Inferior parietal cortex (tissue), 1 donor: ENCODE measurements around the gene MRPS21.

Source experiments
- DNase-seq: peaks from one replicate; pipeline ENCODE4 v3.0.0-alpha.2; 2016; ENCODE audit errors: extremely low spot score

The MRPS21 gene

GRCh38 chr1:150293433-150294253 lies at the start of gene MRPS21:
Gene MRPS21, plus strand, starts transcription at chr1:150293861. Its CDS starts 506 bp downstream, at chr1:150294367.
- peak; percentile 97 for DNase-seq

GRCh38 chr1:150249936-150250335 lies 43.7 kb upstream of the MRPS21 start:
- DNase-seq, result no peak

GRCh38 chr1:150256198-150256553 lies 37.5 kb upstream of the MRPS21 start:
- DNase-seq, result no peak

- peak; percentile 49 for DNase-seq
Observed at GRCh38 chr1:150256554-150257341, 36.9 kb upstream of the MRPS21 start.

- peak; percentile 30 for DNase-seq
Observed at GRCh38 chr1:150257624-150258585, 35.8 kb upstream of the MRPS21 start, which contains the start of gene CA14. Gene CA14, plus strand, starts transcription at chr1:150257774. Its CDS starts 355 bp downstream, at chr1:150258129.

GRCh38 chr1:150259217-150259616 lies 34.4 kb upstream of the MRPS21 start:
- no peak for DNase-seq

- no peak for DNase-seq
Observed at GRCh38 chr1:150259758-150260669, 33.6 kb upstream of the MRPS21 start.

GRCh38 chr1:150261367-150261766 lies 32.3 kb upstream of the MRPS21 start:
- DNase-seq, result no peak

GRCh38 chr1:150262388-150263320 lies 31.0 kb upstream of the MRPS21 start:
- DNase-seq, result no peak

- no peak for DNase-seq
Observed at GRCh38 chr1:150263549-150263948, 30.1 kb upstream of the MRPS21 start.

- DNase-seq, result no peak
Observed at GRCh38 chr1:150267896-150268295, 25.8 kb upstream of the MRPS21 start.

GRCh38 chr1:150268340-150268704 lies 25.3 kb upstream of the MRPS21 start:
- DNase-seq, result no peak

GRCh38 chr1:150268705-150269403 lies 24.8 kb upstream of the MRPS21 start, which contains the start of gene APH1A:
Gene APH1A, minus strand, starts transcription at chr1:150269016. Its CDS starts 206 bp downstream, at chr1:150268810.
- peak; percentile 95 for DNase-seq

GRCh38 chr1:150269451-150269850 lies 24.2 kb upstream of the MRPS21 start:
- no peak for DNase-seq

- no peak for DNase-seq
Observed at GRCh38 chr1:150271291-150271959, 22.2 kb upstream of the MRPS21 start.

- DNase-seq, result no peak
Observed at GRCh38 chr1:150273311-150273710, 20.4 kb upstream of the MRPS21 start.

- no peak for DNase-seq
Observed at GRCh38 chr1:150280138-150280707, 13.4 kb upstream of the MRPS21 start.

GRCh38 chr1:150281221-150281757 lies 12.4 kb upstream of the MRPS21 start:
- peak; percentile 85 for DNase-seq
